OCI-LY7 (cell line): ENCODE results near the gene FHIT. TPM values are rescaled to one million over a fixed set of nuclear protein-coding genes. Genes with fewer than 3 reads are reported as not detected.

Experiments
- BruUV-seq: library from RNA; stranded (reverse); fragments of 400-500 nt; replicated peaks from 2 replicates; lab custom pipeline; 2021; lab: Mats Ljungman, UMichigan
- CTCF ChIA-PET: fragments of 300-600 bp; sonication (Branson Sonifier 250); formaldehyde crosslinking; loops from one replicate; lab custom pipeline; 2022; ENCODE audit warnings: antibody characterized with exemption; ENCODE audit not compliant: unreplicated experiment; lab: Charles Lee
- POLR2A ChIA-PET: fragments of 300-600 bp; sonication (Branson Sonifier 250); formaldehyde crosslinking; loops from one replicate; lab custom pipeline; 2022; ENCODE audit warnings: antibody characterized with exemption; lab: Charles Lee
- DNase-seq: peaks from one replicate; pipeline ENCODE4 v3.0.0-alpha.2; 2015; ENCODE audit warnings: low spot score
- H2AFZ ChIP-seq: fragments of 200-600 bp; sonication (generic), shearing (Covaris generic); 2 replicates; pipeline ENCODE4 v1.6.1; 2014; ENCODE audit warnings: mild to moderate bottlenecking, antibody characterized with exemption, low read length, moderate library complexity
- H3K27ac ChIP-seq: fragments of 200-600 bp; sonication (generic); 2 replicates; pipeline ENCODE4 v1.5.1; 2014; ENCODE audit warnings: mixed run types, low read depth, mild to moderate bottlenecking, moderate library complexity, low read length, inconsistent platforms; ENCODE audit not compliant: poor library complexity, severe bottlenecking
- H3K36me3 ChIP-seq: fragments of 200-600 bp; sonication (generic); 2 replicates; pipeline ENCODE4 v1.6.1; 2014; ENCODE audit warnings: mild to moderate bottlenecking, antibody characterized with exemption, low read length, moderate library complexity, mixed read lengths; ENCODE audit not compliant: insufficient read depth
- H3K4me1 ChIP-seq: fragments of 200-600 bp; sonication (generic); 2 replicates; pipeline ENCODE4 v1.5.1; 2014; ENCODE audit warnings: mild to moderate bottlenecking, low read length; ENCODE audit not compliant: insufficient read depth, poor library complexity, severe bottlenecking
- H3K4me2 ChIP-seq: fragments of 200-600 bp; sonication (generic); 2 replicates; pipeline ENCODE4 v1.6.1; 2014; ENCODE audit warnings: mild to moderate bottlenecking, low read length
- H3K4me3 ChIP-seq: fragments of 200-600 bp; sonication (generic); 2 replicates; pipeline ENCODE4 v1.5.1; 2014; ENCODE audit warnings: mild to moderate bottlenecking, low read depth, low read length; ENCODE audit not compliant: poor library complexity, severe bottlenecking
- H3K79me2 ChIP-seq: fragments of 200-600 bp; sonication (generic); 2 replicates; pipeline ENCODE4 v1.6.1; 2016; ENCODE audit warnings: low read depth, mild to moderate bottlenecking, low read length, moderate library complexity, mixed read lengths; ENCODE audit not compliant: insufficient read depth
- H3K9me2 ChIP-seq: fragments of 200-600 bp; sonication (generic); 2 replicates; pipeline ENCODE4 v1.6.1; 2016; ENCODE audit warnings: mild to moderate bottlenecking, low read length, mixed read lengths; ENCODE audit not compliant: insufficient read depth
- H3K9me3 ChIP-seq: fragments of 200-600 bp; sonication (generic); 2 replicates; pipeline ENCODE4 v1.6.1; 2014; ENCODE audit warnings: mild to moderate bottlenecking, mixed run types, low read length, mixed read lengths
- H4K20me1 ChIP-seq: fragments of 200-600 bp; sonication (generic); 2 replicates; pipeline ENCODE4 v1.6.1; 2014; ENCODE audit warnings: mild to moderate bottlenecking, antibody characterized with exemption, low read length, moderate library complexity, mixed read lengths; ENCODE audit not compliant: insufficient read depth
- EZH2phosphoT487 ChIP-seq: fragments of 200-600 bp; sonication (generic); IDR thresholded peaks from 2 replicates; pipeline ENCODE4 v1.6.1; 2018; ENCODE audit warnings: low read depth, borderline replicate concordance, mild to moderate bottlenecking, mixed run types, antibody characterized with exemption, low read length, moderate library complexity, mixed read lengths
- intact Hi-C: fragments of 100-400 bp; cut with micrococcal nuclease; formaldehyde crosslinking; loops from one replicate; pipeline ENCODE4 v1.10.0; 2022; ENCODE audit not compliant: unreplicated experiment
- total RNA-seq, 2 experiments: library from RNA; depleted of rRNA in 1 of 2; stranded (reverse); fragments of >200 nt in 1 of 2; shearing (Covaris generic) in 1 of 2; gene quantifications; 2 replicates each; pipeline ENCODE4 v1.2.3, GENCODE V29; 2014 to 2022
- TF ChIP-seq, protein P1 (sequence below): fragments of 200-600 bp; sonication (generic); conservative IDR thresholded peaks from 2 replicates; pipeline ENCODE4 v1.5.1; 2014; ENCODE audit warnings: mild to moderate bottlenecking, antibody characterized with exemption, low read length, moderate library complexity, mixed read lengths

FHIT gene
- total RNA-seq, 2 experiments from 2014 or later: 5.0 to 10.9 TPM

DNA sequence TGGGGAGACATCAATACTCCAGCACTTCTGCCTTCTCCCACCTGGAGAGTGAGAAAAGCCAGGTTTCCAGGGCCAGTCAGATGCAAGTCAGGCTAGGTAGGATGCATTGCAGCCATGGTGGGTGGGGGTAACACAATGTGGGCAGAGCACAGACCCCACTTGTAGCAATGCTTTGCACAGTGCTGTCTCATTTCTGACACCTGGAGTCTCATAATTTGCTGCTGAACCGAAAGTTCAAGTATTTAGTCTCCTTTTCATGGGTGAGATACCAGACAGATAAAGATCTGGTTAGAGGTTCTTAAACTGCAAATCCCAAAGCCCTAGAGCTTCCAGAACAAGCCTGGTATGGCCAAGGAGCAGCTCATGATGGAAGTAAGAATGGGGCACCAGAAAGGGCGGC lies 1321.1 kb downstream of the FHIT start:
- H3K4me2 ChIP-seq: no peak overlapping the region
- POLR2A ChIA-PET: interaction anchor here (0.6 kb wide), 1 partner anchor 1064 kb away, joined by 4 read pairs; no protein-coding TSS in a partner anchor

DNA sequence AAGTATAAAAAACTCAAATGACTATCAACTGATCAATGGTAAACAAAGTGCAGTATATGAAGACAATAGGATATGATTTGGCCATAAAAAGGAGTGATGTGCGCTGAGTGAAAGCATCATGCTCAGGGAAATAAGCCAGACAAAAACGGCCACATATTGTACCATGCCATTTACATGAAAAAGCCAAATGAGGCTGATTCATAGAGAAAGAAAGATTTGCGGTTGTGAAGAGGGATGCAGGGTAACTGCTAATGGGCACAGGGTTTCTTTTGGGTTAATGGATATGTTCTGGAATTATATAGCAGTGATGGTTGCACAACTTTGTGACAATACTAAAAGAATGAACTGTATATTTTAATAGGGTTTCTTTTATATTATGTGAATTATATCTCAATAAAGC lies 1324.2 kb downstream of the FHIT start:
- no peak overlapping the region for H3K4me2 ChIP-seq
- H3K27ac ChIP-seq: no peak overlapping the region
- no peaks in the 10 kb centered on the region for H3K9me2 ChIP-seq
- DNase-seq: no peak
- H3K4me3 ChIP-seq: no peak overlapping the region
- ChIA-PET POLR2A (no interaction called here), CTCF (no interaction called here)
- intact Hi-C loops: no loop called here
- H2AFZ ChIP-seq: no peak overlapping the region
- no TSS peak for BruUV-seq
- no peaks in the 10 kb centered on the region for H4K20me1 ChIP-seq
- H3K9me3 ChIP-seq: no peaks in the 10 kb centered on the region
- TF ChIP-seq EZH2phosphoT487: no peak
- TF ChIP-seq, protein P1, sequence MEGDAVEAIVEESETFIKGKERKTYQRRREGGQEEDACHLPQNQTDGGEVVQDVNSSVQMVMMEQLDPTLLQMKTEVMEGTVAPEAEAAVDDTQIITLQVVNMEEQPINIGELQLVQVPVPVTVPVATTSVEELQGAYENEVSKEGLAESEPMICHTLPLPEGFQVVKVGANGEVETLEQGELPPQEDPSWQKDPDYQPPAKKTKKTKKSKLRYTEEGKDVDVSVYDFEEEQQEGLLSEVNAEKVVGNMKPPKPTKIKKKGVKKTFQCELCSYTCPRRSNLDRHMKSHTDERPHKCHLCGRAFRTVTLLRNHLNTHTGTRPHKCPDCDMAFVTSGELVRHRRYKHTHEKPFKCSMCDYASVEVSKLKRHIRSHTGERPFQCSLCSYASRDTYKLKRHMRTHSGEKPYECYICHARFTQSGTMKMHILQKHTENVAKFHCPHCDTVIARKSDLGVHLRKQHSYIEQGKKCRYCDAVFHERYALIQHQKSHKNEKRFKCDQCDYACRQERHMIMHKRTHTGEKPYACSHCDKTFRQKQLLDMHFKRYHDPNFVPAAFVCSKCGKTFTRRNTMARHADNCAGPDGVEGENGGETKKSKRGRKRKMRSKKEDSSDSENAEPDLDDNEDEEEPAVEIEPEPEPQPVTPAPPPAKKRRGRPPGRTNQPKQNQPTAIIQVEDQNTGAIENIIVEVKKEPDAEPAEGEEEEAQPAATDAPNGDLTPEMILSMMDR: no peak
- no peaks in the 10 kb centered on the region for H3K36me3 ChIP-seq
- H3K4me1 ChIP-seq: no peaks in the 10 kb centered on the region
- H3K79me2 ChIP-seq: no peaks in the 10 kb centered on the region

More for the DNA sequence above, 1321.1 kb downstream of the FHIT start:
- no TSS peak for BruUV-seq
- Histone ChIP-seq H3K36me3 (no peaks in the 10 kb centered on the region), H3K27ac (no peak overlapping the region), H4K20me1 (no peaks in the 10 kb centered on the region), H3K4me1 (no peaks in the 10 kb centered on the region), H3K9me3 (no peaks in the 10 kb centered on the region), H3K79me2 (no peaks in the 10 kb centered on the region), H2AFZ (no peak overlapping the region), H3K9me2 (no peaks in the 10 kb centered on the region), H3K4me3 (no peak overlapping the region)
- intact Hi-C loops: no loop called here
- CTCF ChIA-PET: no interaction called here
- no peak for TF ChIP-seq EZH2phosphoT487
- TF ChIP-seq, protein P1: no peak
- DNase-seq: no peak

DNA sequence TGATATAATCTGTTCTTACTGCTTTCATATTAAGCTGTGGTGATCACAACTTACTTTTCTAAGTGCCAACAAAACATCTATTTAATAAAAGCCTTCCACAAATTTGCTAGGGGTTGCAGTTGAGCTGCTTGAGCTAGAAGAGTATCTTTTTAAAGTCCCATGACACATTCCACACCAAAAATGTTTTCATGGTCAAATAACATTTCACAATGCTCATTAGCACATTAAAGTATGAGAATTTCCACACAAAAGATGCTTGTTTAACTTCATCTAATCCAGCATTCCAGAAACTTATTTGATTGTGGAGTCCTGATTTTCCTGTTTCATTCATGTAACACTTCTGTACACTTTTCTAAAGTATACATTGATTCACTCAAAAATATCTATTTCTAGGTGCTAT lies 1325.3 kb downstream of the FHIT start:
- H3K4me3 ChIP-seq: no peak overlapping the region
- no peaks in the 10 kb centered on the region for H3K79me2 ChIP-seq
- BruUV-seq: no TSS peak
- H3K4me1 ChIP-seq: no peaks in the 10 kb centered on the region
- TF ChIP-seq EZH2phosphoT487: no peak
- TF ChIP-seq, protein P1: no peak
- H3K9me2 ChIP-seq: no peaks in the 10 kb centered on the region
- CTCF ChIA-PET: no interaction called here
- no peaks in the 10 kb centered on the region for H3K9me3 ChIP-seq
- no peak overlapping the region for H2AFZ ChIP-seq
- no peak for DNase-seq
- POLR2A ChIA-PET: interaction anchor here (0.5 kb wide), 1 partner anchor 181 kb away, joined by 4 read pairs; no protein-coding TSS in a partner anchor
- no peaks in the 10 kb centered on the region for H3K36me3 ChIP-seq
- H3K4me2 ChIP-seq: no peak overlapping the region
- H3K27ac ChIP-seq: no peak overlapping the region
- H4K20me1 ChIP-seq: no peaks in the 10 kb centered on the region
- intact Hi-C loops: no loop called here
